Midbrain (tissue), 1 donor: Measurements from ENCODE around the gene RAB38.

ENCODE experiments used
- DNase-seq: peaks from one replicate; lab custom pipeline; 2025; lab: John Stamatoyannopoulos, UW

Gene RAB38

GRCh38 chr11:88174709-88175568 lies at the start of gene RAB38:
RAB38 (minus strand) TSS chr11:88175443; CDS start chr11:88175384, 59 bp downstream.
- DNase-seq = no peak

GRCh38 chr11:88213406-88213805 lies 38.2 kb upstream of the RAB38 start:
- DNase-seq = no peak

GRCh38 chr11:88212300-88212699 lies 37.1 kb upstream of the RAB38 start:
- no peak for DNase-seq

GRCh38 chr11:88208745-88209144 lies 33.5 kb upstream of the RAB38 start:
- DNase-seq = no peak

- DNase-seq = no peak
These were observed 31.5 kb upstream of the RAB38 start for GRCh38 chr11:88206751-88207150.

GRCh38 chr11:88204353-88204752 lies 29.1 kb upstream of the RAB38 start:
- DNase-seq = no peak

- no peak for DNase-seq
These were observed 28.4 kb upstream of the RAB38 start for GRCh38 chr11:88203604-88204003.

GRCh38 chr11:88202498-88202897 lies 27.3 kb upstream of the RAB38 start:
- no peak for DNase-seq

- DNase-seq = no peak
These were observed 21.1 kb upstream of the RAB38 start for GRCh38 chr11:88196393-88196792.

- no peak for DNase-seq
These were observed 20.7 kb upstream of the RAB38 start for GRCh38 chr11:88195908-88196307.

GRCh38 chr11:88194990-88195389 lies 19.7 kb upstream of the RAB38 start:
- no peak for DNase-seq

GRCh38 chr11:88193278-88193677 lies 18.0 kb upstream of the RAB38 start:
- DNase-seq = no peak

GRCh38 chr11:88188932-88189253 lies 13.7 kb upstream of the RAB38 start:
- DNase-seq = no peak

GRCh38 chr11:88188251-88188931 lies 13.1 kb upstream of the RAB38 start:
- no peak for DNase-seq

- no peak for DNase-seq
These were observed 8.0 kb upstream of the RAB38 start for GRCh38 chr11:88183233-88183632.

GRCh38 chr11:88181776-88182175 lies 6.5 kb upstream of the RAB38 start:
- DNase-seq = no peak

- no peak for DNase-seq
These were observed 4.9 kb upstream of the RAB38 start for GRCh38 chr11:88179971-88180629.

- no peak for DNase-seq
These were observed 3.9 kb upstream of the RAB38 start for GRCh38 chr11:88179141-88179540.

- DNase-seq = no peak
These were observed 2.9 kb upstream of the RAB38 start for GRCh38 chr11:88178191-88178590.

- no peak for DNase-seq
These were observed 379 bp upstream of the RAB38 start for GRCh38 chr11:88175569-88176075.

- no peak for DNase-seq
These were observed 1.3 kb downstream of the RAB38 start for GRCh38 chr11:88173956-88174355.

GRCh38 chr11:88171982-88172381 lies 3.3 kb downstream of the RAB38 start:
- DNase-seq = no peak

- no peak for DNase-seq
These were observed 4.6 kb downstream of the RAB38 start for GRCh38 chr11:88170673-88171072.
